ENCODE measurements around the gene PATJ.
"Not testable (repeated sequence)": the region's sequence is repeated elsewhere in the genome, so short reads cannot be mapped to it uniquely, and the experiment has no call there.

PATJ gene

DNA sequence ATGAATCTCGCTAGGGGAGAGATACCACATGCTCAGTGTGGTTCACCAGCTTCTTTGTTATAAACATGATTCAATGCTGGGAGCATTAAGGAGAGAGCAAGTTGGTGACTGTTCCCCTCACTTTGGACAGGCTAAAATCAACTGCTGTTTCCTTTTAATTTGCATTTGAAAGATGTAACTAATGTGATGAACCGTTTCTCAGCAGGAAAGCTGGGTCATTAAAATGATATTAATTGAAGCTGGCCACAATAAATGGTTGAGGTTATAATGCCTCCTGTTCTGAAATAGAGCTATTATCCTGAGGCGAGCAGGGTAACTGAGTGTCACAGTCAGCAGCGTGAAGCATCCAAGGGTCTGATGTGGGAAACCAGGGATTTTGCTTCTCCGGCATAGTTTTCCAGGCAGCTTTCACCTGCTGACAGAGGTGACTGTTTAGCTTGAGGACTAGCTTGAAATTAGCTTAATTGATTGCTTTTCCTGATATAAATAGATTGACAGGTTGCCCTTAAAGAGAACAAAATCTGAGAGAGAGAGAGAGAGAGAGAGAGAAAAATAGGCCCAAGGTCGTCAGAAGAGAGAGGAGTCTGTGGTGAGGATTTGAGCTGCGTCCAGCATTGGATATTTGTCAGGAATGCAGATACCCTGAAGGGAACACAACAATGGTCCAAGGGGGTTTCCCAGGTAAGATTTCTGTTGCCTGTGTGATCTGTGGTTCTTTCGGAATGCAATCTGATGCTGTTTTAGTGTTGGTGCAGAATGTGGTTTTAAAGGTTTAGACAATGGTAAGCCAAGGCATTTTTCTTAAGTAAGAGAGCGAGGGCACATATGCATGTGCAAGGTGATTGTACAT lies 209.7 kb downstream of the PATJ start:
- DNase-seq (ENCODE audit: low spot score) = no peak

DNA sequence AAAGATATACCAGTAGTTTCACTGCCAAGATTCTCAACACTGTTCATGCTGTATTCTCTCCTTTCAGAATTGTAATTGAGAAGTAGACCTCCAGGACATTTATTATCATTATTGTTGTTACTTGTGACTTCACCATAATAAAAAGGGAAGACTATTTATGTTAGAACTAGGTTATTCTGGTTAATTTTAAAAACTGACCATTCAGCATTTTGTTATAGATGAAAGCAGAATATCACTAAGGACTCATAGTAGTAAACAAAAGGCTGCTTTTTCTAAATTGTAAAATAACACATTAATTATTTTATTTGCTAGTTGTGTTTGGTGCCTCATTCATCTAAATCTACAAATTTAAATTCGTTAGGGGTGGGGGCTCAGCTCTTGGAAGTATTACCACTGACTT lies 210.4 kb downstream of the PATJ start:
- no peak for DNase-seq (ENCODE audit: low spot score)

DNA sequence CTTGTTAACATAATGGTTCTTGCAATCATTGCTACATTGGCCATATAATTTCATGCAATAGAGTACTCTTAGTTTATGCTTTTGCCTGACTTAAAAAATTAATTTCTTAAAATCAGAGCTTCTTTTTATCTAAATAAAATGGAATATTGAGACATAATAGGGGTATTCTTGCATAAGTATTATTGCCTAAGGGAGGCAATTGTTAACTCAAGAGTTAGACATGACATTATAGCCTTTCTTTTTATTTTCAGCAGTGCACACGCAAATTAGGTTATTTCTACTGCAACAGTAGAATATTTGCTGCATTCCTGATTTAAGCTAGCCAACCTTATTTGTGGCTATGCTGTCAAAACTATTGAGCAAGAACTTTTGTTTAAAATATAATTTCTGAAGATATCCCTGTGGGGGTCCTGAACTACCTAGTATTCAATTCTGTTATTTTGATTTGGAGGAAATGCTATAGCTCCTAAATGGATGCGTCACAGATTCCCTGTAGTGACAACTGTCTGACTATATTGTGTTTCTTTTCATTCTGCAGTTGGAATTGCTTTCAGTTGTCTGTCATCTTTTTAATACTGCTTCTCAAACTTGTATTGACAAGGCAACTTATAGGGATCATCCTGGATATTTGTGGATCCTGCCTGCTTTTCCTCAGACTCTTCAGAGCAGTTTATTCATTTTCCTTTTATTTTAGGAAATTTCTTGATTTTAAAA lies 211.0 kb downstream of the PATJ start:
- no peak for DNase-seq (ENCODE audit: low spot score)

DNA sequence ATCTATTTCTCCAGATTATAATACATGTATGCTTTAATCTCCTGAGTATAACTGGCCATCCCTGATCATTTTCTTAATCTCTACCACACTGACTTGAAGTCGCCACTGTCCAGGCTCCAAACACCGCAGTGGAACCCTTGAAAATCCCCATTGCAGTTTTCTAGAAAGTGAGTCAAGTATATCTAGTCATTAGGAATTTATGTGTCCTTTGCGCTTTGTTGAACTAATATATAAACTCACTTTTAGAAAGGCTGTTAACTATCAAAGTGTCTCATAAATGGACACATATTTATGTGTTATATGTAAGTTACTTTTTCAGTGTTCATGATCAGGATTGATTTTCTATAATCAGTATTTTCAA lies 211.5 kb downstream of the PATJ start:
- no peak for DNase-seq (ENCODE audit: low spot score)

DNA sequence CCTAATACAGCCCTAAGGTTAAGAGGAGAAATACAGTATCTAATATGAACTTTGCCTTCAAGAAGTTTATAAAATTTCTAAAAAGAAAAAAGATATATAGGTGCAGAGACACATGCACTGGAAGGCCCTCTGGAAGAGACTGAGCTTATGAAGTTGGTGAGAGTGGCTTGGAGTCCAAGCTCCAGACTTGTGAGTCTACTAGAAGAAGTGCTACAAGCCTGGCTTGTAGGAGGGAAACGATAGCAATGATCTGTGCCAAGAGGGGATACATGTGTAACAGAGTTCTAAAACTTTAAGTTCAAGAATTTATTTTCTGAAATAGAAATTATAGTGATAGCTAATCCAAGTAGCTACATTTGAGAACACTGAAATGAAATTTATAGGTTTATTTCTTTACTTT lies 213.0 kb downstream of the PATJ start:
- no peak for DNase-seq (ENCODE audit: low spot score)

DNA sequence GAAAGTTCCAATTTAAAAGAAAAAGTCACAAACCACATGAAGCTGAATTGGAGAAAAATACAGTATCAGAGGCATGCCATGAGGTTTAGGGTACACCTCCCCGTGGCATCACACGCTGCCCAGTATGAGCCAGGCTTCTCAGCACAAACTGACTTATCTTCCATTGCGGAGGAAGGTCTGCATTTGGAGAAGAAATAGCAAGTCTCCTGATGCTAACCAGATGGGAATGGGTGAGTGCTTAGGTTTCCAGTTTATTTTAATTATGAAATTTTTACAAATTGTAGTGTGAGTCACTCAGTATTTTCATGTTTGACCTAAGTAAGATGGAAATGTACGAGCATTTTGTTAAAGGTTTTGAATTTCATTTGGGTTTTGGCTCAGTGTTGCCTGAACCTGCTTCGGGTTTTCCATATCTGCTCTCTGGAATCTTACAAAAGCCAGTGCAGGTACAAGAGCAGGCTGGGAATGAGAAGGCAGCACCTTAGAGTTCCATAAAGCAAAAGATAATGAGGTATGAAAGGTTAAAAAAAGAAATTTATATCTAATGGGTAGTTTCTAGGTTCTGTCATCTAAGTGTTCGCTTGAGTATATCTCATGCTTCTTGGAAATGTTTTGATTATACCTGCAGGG lies 213.9 kb downstream of the PATJ start:
- DNase-seq (ENCODE audit: low spot score) = no peak

DNA sequence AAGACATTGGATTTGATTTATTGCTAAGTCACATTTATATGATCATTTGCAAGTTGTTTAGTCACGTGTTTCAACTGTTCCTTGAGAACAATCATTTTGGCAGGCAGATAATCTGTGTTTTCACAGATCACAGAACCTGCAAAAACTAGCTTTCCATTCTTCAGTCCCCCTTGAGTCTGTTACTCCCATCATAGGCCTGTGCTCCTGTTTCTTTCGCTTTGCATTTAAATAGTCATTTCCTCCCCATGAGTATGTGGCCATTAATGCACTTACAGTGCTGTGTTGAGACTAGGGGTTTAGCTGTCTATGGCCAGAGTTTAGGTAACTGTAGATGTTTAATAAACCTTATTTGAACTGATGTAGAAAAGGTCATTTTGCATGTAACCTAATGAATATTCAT lies 214.5 kb downstream of the PATJ start:
- no peak for DNase-seq (ENCODE audit: low spot score)

DNA sequence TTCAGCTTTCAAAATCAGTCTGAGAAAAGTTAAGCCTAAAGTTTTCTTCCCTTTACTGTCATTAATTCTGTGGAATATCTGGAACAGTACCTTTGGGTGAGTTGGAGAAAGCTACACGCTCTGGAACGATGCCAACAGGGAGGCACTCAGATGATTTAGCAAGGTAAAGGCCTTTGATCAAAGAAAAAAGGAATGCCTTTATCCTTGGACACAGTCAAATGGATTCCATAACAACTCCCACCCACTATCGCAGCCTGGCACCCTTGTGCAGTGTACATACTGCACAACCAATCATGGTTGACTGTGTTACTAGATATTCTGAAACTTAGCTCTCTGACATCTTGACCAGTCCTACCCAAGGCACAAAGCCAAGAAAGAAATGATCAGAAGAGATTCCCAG lies 218.7 kb downstream of the PATJ start:
- DNase-seq (ENCODE audit: low spot score) = no peak

DNA sequence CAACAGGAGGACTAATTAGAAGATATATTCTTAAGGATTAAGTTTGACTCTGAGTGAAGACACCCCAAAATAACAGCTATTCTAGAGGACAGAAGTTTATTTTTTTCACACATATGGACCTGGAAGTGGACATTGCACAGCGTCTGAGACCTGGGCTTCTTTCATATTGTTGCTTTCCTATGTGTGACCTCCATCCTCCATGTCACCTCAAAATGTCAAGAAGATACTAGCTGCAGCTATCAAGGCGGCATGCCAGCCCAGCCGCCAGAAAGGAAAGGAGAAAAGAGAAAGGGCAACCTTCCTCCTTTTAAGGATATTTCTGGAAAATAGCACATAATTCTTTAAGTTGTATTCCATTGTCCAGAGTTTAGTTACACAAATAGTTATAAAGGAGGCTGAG lies 220.4 kb downstream of the PATJ start:
- no peak for DNase-seq (ENCODE audit: low spot score)

DNA sequence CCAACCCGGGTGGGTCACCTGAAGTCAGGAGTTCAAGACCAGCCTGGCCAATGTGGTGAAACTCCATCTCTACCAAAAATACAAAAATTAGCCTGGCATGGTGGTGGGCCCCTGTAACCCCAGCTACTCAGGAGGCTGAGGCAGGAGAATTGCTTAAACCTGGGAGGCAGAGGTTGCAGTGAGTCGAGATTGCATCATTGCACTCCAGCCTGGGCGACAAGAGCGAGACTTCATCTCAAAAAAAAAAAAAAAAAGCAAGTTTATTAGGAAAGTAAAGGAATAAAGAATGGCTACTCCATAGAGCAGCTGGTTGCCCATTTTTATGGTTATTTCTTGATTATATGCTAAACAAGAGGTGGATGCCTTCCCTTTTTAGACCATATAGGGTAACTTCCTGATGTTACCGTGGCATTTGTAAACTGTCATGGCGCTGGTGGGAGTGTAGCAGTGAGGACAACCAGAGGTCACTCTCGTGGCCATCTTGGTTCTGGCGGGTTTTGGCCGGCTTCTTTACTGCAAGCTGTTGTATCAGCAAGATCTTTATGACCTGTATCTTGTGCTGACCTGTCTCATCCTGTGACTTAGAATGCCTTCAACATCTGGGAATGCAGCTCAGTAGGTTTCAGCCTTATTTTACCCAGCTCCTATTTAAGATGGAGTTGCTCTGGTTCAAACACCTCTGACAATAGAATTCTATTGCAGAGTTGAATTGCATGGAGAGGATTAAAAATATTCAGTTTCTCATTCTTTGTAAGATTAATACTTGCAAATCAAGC lies 224.4 kb downstream of the PATJ start:
- not testable (repeated sequence) for DNase-seq (ENCODE audit: low spot score)

DNA sequence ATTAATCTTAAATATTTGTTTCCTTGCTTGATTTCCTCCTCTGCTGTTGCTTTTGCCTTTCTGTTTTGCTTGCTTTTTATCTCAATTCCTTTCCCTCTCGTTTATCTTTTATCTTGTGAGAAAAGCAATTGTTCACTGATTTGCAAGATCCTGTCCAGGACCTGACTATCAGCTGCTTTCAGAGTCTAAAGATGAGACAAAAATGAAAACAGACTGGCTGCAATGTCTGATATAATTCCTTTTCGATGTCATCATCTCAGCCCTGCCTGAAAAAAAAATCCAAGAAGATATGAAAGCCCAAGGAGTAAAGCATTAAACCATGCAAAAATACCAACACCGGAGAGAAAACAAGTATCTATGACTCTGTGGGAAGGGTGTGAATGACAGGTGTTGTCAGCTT lies 225.5 kb downstream of the PATJ start:
- DNase-seq (ENCODE audit: low spot score) = no peak

DNA sequence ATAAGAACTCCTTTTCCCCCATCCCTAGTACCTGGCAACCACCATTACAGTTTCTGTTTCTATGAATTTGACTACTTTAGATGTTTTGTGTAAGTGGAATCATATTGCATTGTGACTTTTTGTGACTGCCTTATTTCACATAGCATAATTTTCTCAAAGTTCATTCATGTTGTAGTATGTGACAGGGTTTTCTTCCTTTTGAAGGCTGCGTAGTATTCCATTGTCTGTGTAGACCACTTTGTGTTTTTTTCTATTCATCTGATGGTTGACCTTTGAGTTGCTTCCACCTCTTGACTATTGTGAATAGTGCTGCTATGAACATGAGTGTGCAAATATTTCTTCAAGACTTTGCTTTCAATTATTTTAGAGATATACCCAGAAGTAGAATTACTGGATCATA lies 226.6 kb downstream of the PATJ start:
- DNase-seq (ENCODE audit: low spot score) = no peak

DNA sequence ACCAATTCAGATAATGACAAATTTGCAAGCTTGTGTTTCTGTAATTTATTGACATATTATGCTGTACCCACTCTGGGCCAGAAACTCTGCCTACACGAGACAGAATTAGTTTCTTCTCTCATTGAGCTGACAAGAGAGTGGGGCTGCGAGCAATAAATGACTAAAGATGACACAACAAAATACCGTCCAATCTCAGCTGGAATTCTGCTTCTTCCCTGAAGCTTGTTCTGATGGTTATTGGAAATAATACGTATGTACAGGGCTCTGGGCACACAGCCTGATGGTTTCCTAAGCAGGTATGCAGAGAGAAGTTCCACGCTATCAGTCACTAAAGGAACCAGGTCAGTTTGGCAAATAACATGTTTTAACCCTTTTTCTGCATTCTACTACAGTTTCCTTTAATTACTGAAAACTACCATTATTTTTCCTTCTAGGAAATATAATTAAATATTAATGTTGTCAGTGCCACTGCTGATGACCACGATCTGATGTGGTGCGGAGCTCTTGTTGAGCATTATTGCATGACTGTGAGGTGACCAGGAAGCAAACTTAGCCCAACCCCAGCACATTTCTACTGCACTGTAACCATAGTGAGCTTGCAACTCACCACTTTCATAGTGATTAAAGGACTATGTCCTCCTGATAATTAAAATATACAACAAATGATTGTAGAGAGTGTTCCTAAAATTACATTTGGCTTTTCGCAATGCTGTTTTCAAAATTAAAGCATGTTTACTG lies 231.0 kb downstream of the PATJ start:
- no peak for DNase-seq (ENCODE audit: low spot score)

DNA sequence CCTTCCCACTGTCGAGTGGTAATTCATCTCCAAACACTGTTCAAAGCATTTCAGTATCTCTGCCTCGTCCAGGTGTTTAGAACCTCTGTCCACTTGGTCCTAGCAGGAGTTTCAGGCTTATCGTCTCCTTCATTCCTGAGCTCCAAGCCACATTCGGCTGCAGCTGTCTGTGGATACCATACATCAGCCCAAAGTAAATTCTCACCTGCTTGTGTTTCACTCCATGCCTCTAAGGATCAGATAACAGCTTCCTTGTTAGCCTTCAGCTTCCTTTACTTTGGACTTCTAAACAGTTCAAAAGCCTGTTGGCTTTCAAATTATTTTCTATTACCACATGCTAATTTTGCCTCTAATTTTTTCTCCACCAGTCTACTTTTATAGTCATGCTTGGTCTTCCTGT lies 233.4 kb downstream of the PATJ start:
- no peak for DNase-seq (ENCODE audit: low spot score)

DNA sequence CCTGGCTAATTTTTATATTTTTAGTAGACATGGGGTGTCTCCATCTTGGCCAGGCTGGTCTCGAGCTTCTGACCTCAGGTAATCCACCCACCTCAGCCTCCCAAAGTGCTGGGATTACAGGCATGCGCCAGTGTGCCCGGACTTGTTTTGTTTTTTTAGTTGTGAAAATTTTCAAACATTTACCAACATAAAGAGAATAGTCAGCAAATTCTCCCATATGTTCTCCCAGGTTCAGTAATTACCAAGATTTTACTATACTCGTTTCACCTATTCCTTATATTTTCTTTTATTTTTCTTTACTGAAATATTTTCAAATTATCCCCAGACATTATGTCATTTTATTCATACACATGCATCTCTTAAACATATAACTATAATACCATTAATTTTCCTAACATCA lies 234.3 kb downstream of the PATJ start:
- no peak for DNase-seq (ENCODE audit: low spot score)

DNA sequence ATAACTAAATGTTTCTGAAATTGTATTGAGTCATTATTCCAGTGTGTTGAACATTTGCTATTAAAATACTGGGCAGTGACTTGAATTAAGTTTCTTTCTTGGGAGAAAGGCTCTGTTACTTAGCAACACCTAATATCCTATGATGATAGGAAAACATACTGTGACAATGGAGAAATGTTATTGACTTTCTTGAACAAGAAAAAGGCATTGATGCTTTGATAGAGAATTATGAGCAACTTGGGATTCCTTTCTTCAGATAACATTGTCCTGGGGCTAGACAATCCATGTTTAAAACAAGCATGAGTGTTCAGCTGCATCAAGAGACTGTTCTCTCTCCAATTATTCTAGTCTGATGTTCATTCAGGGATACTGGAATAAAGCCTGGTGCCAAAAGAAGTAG lies 236.5 kb downstream of the PATJ start:
- DNase-seq (ENCODE audit: low spot score) = no peak

DNA sequence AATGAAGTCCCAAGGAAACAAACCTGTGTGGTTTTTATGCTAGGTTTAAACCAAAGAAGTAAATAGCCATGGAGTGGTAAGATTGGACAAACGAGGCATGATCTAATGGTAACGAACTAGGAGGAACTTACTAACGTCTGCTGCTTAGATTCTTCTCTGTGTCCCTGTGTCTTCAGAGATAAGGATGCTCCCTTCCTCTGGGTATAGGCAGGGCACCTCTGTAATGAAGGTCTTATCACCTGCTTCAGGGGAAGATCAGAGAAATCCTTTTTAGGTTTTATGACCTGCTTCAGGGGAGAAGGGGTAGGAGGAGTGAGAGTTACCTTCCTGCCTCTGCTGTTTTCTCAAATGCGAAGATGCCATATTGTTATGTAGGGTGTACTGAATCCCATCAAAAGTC lies 237.4 kb downstream of the PATJ start:
- DNase-seq (ENCODE audit: low spot score) = no peak

DNA sequence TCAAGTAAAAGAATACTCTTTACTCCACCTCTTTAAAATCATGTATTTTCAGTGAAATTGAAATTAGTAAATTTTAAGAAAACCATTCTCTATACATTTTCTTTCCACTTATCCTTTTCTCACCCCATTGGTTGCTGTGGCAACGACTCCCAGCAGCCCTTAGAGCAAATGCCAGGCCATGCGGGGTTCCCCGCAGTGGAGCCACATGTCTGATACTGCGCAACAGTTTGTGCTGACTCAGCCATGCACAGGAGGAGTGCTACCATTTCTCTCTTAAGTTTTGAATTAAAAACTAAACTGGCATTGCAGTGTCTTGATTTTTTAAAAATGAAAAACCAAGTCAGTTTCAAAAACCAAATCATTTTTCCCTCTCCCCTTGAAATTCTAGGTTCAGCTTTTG lies 238.3 kb downstream of the PATJ start:
- no peak for DNase-seq (ENCODE audit: low spot score)

DNA sequence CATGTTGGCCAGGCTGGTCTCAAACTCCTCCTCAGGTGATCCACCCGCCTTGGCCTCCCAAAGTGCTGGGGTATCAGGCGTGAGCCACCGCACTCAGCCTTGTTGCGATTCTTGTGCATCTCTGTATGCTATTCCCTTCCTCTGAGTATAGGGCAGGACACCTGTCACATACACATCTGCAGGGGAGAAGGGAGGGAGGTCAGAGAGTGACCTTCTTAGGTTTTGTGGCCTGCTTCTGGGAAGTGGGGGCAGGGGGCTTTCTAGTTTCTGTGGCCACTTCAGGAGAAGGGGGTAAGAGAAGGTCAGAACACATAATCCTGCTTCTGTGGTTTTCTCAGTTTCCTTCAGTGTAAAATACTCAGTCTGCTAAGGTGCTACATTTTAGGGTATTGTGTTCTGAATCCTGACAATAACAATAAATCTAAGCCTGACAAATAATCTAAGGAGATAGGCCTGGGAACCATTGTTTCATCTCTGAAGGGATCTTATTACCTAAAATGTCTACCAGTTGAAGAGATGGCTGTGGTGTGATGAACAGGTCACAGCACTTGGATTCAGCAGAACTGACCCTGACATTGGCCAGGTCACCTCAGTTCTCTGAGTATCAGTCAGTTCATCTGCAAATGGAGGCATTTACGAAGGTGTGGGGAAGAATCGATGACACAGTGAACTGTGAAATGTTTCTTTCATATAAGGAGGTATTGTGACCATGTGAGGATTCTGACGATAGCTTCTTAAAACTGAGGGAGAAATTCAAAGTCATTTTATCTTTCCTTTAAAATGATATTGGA lies 239.8 kb downstream of the PATJ start:
- DNase-seq (ENCODE audit: low spot score) = no peak

DNA sequence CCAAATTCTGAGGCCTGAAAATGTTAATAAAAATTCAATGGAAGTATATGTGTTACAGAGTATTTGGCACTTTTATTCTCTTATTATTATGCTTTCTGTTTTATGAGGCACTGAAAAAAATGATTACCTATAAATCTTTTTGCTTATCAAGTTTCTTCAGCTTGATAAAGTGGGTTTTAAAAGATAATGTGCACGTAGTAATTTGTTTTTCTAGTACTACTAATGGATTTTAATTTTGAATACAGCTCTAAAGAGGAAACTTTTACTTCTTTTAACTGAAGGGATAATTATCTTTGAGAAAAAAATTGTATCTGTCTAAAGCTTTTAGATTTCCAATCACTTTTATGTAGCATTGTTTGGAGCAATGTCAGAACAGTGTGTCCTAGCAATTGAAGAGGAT lies 241.0 kb downstream of the PATJ start:
- DNase-seq (ENCODE audit: low spot score) = no peak

DNA sequence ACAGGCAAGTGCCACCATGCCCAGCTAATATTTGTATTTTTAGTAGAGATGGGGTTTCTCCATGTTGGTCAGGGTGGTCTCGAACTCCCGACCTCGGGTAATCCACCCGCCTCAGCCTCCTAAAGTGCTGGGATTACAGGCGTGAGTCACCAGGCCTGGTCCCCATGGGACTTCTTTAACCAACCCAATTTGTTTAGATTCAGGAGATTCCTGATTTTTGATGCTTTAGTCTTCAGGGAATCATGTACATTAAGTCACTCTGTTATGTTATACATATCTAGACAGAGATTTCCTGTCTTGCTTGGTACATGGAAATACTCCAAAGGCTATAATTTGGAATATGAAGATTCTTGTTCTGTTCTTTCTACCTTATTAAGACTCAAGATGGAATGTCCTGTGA lies 250.0 kb downstream of the PATJ start:
- DNase-seq (ENCODE audit: low spot score) = no peak

Data from RKO (cell line).